Right atrium auricular region (tissue), 2 donors: ENCODE data around the gene AHNAK. TPM values are rescaled to one million over a fixed set of nuclear protein-coding genes. Genes with fewer than 3 reads are reported as not detected.
A peak's percentile ranks its signal among the peaks of the same experiment; 100 is the strongest.

ENCODE experiments used
- DNase-seq: peaks from one replicate; pipeline ENCODE4 v3.0.0-alpha.2; 2019; ENCODE audit warnings: low spot score
- H3K27ac ChIP-seq, 2 donors: fragments of 200-600 bp; sonication (generic); 1 replicate in 1 of 2; 2 replicates in 1 of 2; pipeline ENCODE4 v1.5.1; 2016 to 2019
- H3K27me3 ChIP-seq, 2 donors: fragments of 200-600 bp; sonication (generic); one replicate each; pipeline versions ENCODE4 v1.5.1 to v1.6.0; 2017 to 2019
- H3K36me3 ChIP-seq: fragments of 200-600 bp; sonication (generic); one replicate; pipeline ENCODE4 v1.5.1; 2016
- H3K4me1 ChIP-seq, 2 donors: fragments of 200-600 bp; sonication (generic); one replicate each; pipeline versions ENCODE4 v1.5.1 to v1.6.0; 2017 to 2019
- H3K4me3 ChIP-seq, 2 donors: fragments of 200-600 bp; sonication (generic); 1 replicate in 1 of 2; 2 replicates in 1 of 2; pipeline ENCODE4 v1.5.1; 2017 to 2019; ENCODE audit warnings: mild to moderate bottlenecking in 1 of 2, moderate library complexity in 1 of 2
- H3K9me3 ChIP-seq, 2 donors: fragments of 200-600 bp; sonication (generic); one replicate each; pipeline ENCODE4 v1.5.1; 2019
- total RNA-seq, 2 donors: library from RNA; depleted of rRNA; stranded (reverse); fragments of >200 nt; gene quantifications; one replicate each; pipeline ENCODE4 v1.1.0, GENCODE V29; 2016
- TF ChIP-seq, protein P1 (sequence below), 2 donors: fragments of 200-600 bp; sonication (generic); IDR thresholded peaks; one replicate each; pipeline ENCODE4 v1.5.1; 2019; ENCODE audit warnings: antibody characterized with exemption in 2 of 2

AHNAK gene
- total RNA-seq, 2 donors from 2014 or later = 270 to 441 TPM

DNA sequence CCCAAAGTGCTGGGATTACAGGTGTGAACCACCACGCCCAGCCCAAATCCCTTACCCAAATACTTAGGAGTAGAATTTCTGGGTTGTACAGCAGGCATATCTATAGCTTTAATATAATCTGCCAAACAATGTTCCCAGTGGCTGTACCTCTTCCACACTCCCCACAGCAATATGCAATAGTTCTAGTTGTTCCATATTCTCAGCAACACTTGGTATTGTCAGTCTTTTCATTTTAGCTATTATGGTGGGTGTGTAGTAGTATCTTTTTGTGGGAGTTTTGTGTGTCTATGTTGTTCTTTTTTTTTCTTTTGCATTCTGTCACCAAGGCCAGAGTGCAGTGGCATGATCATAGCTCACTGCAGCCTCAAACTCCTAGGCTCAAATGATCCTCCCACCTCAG is 109.0 kb downstream of the AHNAK start:
- Histone ChIP-seq H3K27ac (no peak overlapping the region), H3K4me1 (peaks cover 0 to 28% of the 10 kb centered on the region in 2 donors), H3K9me3 (no peaks in the 10 kb centered on the region), H3K36me3 (no peaks in the 10 kb centered on the region), H3K27me3 (no peaks in the 10 kb centered on the region), H3K4me3 (no peak overlapping the region)
- DNase-seq = no peak
- TF ChIP-seq, protein P1, sequence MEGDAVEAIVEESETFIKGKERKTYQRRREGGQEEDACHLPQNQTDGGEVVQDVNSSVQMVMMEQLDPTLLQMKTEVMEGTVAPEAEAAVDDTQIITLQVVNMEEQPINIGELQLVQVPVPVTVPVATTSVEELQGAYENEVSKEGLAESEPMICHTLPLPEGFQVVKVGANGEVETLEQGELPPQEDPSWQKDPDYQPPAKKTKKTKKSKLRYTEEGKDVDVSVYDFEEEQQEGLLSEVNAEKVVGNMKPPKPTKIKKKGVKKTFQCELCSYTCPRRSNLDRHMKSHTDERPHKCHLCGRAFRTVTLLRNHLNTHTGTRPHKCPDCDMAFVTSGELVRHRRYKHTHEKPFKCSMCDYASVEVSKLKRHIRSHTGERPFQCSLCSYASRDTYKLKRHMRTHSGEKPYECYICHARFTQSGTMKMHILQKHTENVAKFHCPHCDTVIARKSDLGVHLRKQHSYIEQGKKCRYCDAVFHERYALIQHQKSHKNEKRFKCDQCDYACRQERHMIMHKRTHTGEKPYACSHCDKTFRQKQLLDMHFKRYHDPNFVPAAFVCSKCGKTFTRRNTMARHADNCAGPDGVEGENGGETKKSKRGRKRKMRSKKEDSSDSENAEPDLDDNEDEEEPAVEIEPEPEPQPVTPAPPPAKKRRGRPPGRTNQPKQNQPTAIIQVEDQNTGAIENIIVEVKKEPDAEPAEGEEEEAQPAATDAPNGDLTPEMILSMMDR (IDR thresholded peaks at IDR 0.05) = no peak

DNA sequence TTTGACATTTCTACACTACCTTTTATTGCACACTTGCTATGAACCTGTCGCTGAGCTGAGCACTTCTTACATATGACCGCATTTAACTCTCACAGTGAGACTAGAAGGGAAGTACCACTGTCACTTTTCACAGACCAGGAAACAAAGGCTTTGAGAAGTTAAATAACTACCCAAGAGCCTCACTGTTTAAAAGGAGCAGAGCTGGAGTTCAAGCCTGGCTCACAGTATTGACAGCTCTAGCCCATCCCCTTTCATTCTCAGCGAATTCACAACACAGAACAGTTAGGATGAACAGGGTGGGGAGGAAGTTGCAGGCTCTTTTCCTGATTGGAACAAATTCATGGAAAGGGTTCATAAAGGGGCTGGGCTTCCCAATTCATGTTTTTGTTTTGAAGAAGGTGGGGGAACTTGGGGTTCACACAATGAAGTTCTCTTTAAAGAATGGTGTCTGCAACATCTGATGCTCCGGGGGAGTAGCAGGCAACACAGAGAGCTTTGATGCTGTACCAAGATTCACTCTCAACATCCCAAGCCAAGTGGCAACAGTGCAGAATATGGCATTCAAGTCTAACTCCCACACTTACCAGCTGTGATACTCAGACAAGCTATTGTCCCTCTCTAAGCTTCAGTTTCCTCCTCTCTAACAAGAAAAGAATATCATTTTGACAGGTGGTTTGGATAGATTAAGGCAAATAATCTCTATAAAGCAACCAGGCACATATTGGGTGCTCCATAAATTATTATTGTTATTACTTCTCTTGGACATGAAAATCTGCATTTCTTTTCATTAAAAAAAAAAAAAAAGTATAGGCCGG is 110.6 kb downstream of the AHNAK start:
- no peak for DNase-seq
- TF ChIP-seq, protein P1 (IDR thresholded peaks at IDR 0.05) = no peak
- no peaks in the 10 kb centered on the region for H3K9me3 ChIP-seq
- H3K27me3 ChIP-seq = no peaks in the 10 kb centered on the region
- H3K27ac ChIP-seq = no peak overlapping the region
- no peak overlapping the region for H3K4me3 ChIP-seq
- H3K36me3 ChIP-seq = no peaks in the 10 kb centered on the region
- H3K4me1 ChIP-seq = peaks cover 0 to 29% of the 10 kb centered on the region in 2 donors

DNA sequence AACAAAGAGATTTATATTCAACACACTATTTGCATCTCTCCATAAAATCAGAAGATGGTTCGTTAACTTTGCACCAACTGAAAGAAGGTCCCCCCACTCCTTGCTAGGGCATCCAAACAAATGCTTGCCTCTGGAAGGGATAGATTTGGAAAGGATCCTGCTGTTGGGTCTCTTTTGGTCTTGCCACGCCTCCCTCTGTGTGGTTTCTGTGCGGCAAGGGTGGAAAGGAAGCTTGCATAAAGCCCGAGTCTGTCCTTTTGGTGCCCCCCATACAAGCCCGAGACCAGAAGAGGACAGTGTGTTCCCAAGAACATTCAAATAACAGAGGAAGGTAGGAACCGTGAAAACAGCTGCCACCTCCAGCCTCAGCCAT is 112.7 kb downstream of the AHNAK start:
- no peak overlapping the region for H3K4me3 ChIP-seq
- TF ChIP-seq, protein P1 (IDR thresholded peaks at IDR 0.05) = no peak
- H3K36me3 ChIP-seq = no peaks in the 10 kb centered on the region
- peak overlapping the region; percentile 31 to 62 for H3K27ac ChIP-seq
- H3K27me3 ChIP-seq = no peaks in the 10 kb centered on the region
- no peaks in the 10 kb centered on the region for H3K9me3 ChIP-seq
- DNase-seq = no peak
- H3K4me1 ChIP-seq = peaks cover 0 to 20% of the 10 kb centered on the region in 2 donors

DNA sequence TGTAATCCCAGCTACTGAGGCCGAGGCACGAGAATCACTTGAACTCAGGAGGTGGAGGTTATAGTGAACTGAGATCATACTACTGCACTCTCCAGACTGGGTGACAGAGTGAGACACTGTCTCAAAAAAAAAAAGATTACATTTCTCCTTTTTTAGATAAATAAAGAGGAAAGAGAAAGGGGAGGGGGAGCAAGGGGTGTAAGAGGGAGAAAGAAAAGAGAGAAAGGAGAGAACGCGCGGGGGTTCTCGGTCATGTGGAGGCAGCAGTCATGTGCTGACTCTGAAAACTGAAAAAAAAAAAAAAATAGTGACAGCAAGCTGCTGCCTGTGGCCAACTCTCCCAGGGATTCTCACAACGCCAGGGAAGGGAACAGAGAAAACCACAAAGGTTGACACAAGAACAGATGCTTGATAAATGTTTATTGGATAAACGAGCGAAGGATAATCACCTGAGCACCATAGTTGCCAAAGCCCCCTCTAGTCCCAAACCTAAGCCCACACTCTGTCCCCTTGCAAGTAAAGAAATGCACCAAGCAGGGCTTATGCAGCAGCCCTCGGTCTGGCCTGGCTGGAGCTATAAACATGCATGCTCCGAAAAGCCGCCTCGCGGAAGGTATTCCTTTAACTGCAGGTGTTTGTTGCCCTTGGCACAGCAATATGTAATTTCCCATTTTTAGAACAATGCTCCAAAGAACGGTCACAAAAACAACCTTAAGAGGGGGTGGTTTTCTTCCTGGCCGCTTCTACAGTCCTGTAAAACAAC is 113.3 kb downstream of the AHNAK start:
- TF ChIP-seq, protein P1 (IDR thresholded peaks at IDR 0.05) = no peak
- Histone ChIP-seq H3K9me3 (no peaks in the 10 kb centered on the region), H3K4me3 (no peak overlapping the region), H3K27me3 (no peaks in the 10 kb centered on the region), H3K36me3 (no peaks in the 10 kb centered on the region), H3K27ac (peak overlapping the region; percentile 31 to 62), H3K4me1 (peaks cover 0 to 20% of the 10 kb centered on the region in 2 donors)
- no peak for DNase-seq

DNA sequence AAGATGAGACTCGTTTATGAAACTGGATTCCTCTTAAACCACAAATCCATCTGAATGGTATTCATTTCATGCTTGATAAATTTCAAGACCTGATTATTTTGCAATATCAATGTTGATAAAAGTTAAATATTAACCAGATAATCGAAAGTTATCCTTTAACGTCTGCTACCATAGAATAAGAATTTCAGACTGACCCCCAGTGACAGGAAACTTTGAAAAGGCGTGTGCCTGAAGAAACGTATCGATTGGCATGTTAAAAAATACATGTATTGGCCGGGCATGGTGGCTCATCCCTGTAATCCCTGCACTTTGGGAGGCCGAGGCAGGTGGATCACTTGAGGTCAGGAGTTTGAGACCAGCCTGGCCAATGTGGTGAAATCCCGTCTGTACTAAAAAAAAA is 113.9 kb downstream of the AHNAK start:
- no peak overlapping the region for H3K27ac ChIP-seq

More for the DNA sequence above, 113.9 kb downstream of the AHNAK start:
- H3K9me3 ChIP-seq = no peaks in the 10 kb centered on the region
- H3K4me1 ChIP-seq = peaks cover 0 to 21% of the 10 kb centered on the region in 2 donors
- H3K36me3 ChIP-seq = no peaks in the 10 kb centered on the region
- no peak overlapping the region for H3K4me3 ChIP-seq
- H3K27me3 ChIP-seq = no peaks in the 10 kb centered on the region
- TF ChIP-seq, protein P1 (IDR thresholded peaks at IDR 0.05) = no peak
- DNase-seq = no peak
